ENCODE measurements around the gene ACTRT2. TPM values are rescaled to one million over a fixed set of nuclear protein-coding genes. Genes with fewer than 3 reads are reported as not detected.

Gene ACTRT2
- total RNA-seq, 2 experiments from 2014 or later, result not detected

- Mint-ChIP-seq H3K4me1 (no peaks in the 10 kb centered on the region), H3K9me3 (no peaks in the 10 kb centered on the region), H3K27me3 (peaks cover 9% of the 10 kb centered on the region), H3K27ac (no peak overlapping the region), H3K36me3 (no peaks in the 10 kb centered on the region), H3K4me3 (no peak overlapping the region)
- DNase-seq, result no peak
- POLR2A ChIA-PET, result no interaction called here
- ATAC-seq (ENCODE audit: low read depth), result no peak
Measured at GRCh38 chr1:3060601-3061551, 39.6 kb downstream of the ACTRT2 start.

- no peaks in the 10 kb centered on the region for H3K4me1 Mint-ChIP-seq
- no peak overlapping the region for H3K4me3 Mint-ChIP-seq
- no peaks in the 10 kb centered on the region for H3K36me3 Mint-ChIP-seq
- DNase-seq (no peak), ATAC-seq (ENCODE audit: low read depth) (no peak)
- POLR2A ChIA-PET, result no interaction called here
- H3K9me3 Mint-ChIP-seq, result no peaks in the 10 kb centered on the region
- H3K27me3 Mint-ChIP-seq, result peaks cover 6% of the 10 kb centered on the region
- H3K27ac Mint-ChIP-seq, result no peak overlapping the region
Measured at GRCh38 chr1:3061566-3061965, 40.3 kb downstream of the ACTRT2 start.

DNA sequence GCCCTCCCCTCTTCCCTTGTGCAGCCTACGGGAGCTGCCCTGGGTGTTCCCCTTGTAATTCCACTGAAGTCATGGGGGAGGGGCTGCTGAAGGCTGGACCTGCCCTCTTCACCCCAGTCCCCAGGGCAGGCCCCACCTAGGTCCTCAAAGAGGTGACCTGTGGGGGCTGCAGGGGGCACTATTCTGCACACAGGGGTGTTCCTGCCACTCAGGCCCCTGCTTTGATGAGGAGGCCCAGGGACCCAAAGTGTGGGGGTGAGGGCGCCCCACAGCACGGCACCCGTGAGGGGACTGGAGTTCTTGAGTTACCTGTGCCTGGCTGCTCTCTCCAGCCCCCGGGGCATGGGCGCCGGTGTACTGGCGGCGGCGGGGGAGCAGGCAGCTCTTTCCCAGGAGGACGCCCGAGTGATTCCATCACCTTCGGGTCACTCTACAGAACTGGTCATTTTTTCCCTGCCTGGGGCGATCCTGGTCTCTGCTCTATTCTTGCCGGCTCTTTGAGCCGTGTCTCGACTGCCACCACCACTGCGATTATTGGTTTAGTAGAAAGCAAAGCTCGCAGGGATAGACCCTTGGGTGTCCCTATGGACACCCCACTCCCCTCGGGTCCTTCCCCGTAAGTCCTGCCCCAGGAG is 40.8 kb downstream of the ACTRT2 start:
- peaks cover 7% of the 10 kb centered on the region for H3K27me3 Mint-ChIP-seq
- ATAC-seq (ENCODE audit: low read depth) (no peak), DNase-seq (no peak)
- H3K9me3 Mint-ChIP-seq, result no peaks in the 10 kb centered on the region
- no peaks in the 10 kb centered on the region for H3K4me1 Mint-ChIP-seq
- H3K27ac Mint-ChIP-seq, result no peak overlapping the region
- H3K4me3 Mint-ChIP-seq, result no peak overlapping the region
- no peaks in the 10 kb centered on the region for H3K36me3 Mint-ChIP-seq
- POLR2A ChIA-PET, result no interaction called here

GRCh38 chr1:3062616-3063378 is 41.5 kb downstream of the ACTRT2 start:
- POLR2A ChIA-PET, result no interaction called here
- Mint-ChIP-seq H3K4me1 (no peaks in the 10 kb centered on the region), H3K36me3 (no peaks in the 10 kb centered on the region), H3K27ac (no peak overlapping the region), H3K27me3 (peaks cover 12% of the 10 kb centered on the region), H3K9me3 (no peaks in the 10 kb centered on the region), H3K4me3 (no peak overlapping the region)
- DNase-seq (no peak), ATAC-seq (ENCODE audit: low read depth) (no peak)

- Mint-ChIP-seq H3K4me1 (no peaks in the 10 kb centered on the region), H3K36me3 (no peaks in the 10 kb centered on the region), H3K27me3 (peaks cover 12% of the 10 kb centered on the region), H3K4me3 (no peak overlapping the region), H3K27ac (no peak overlapping the region), H3K9me3 (no peaks in the 10 kb centered on the region)
- ATAC-seq (ENCODE audit: low read depth) (no peak), DNase-seq (peak; percentile 21)
- POLR2A ChIA-PET, result no interaction called here
Measured at GRCh38 chr1:3063379-3064295, 42.4 kb downstream of the ACTRT2 start.

- Mint-ChIP-seq H3K4me3 (no peak overlapping the region), H3K4me1 (peaks cover 2% of the 10 kb centered on the region), H3K27ac (no peak overlapping the region), H3K27me3 (peaks cover 17% of the 10 kb centered on the region), H3K36me3 (no peaks in the 10 kb centered on the region), H3K9me3 (no peaks in the 10 kb centered on the region)
- no peak for ATAC-seq (ENCODE audit: low read depth)
- POLR2A ChIA-PET, result no interaction called here
- no peak for DNase-seq
Measured at GRCh38 chr1:3064296-3064850, 43.1 kb downstream of the ACTRT2 start.

DNA sequence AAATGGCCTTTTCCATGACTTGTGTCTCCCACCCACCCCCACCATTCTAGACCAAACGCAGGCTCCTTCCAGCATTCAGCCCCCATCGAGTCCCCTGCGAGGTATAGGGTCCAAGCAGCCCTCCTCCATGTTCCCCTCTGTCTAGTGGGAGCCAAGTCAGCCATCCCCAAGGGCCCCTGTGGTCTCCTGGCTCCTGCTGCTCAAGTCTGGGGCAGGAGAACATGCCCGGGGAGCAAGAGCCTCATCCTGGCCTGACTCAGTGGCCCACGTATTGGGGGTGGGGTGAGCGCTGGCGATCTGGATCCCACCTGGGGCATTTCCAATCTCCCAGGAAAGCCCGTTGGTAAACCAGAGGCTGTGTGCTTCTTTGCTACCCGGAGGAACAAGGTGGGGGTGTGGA is 43.6 kb downstream of the ACTRT2 start:
- H3K27ac Mint-ChIP-seq, result no peak overlapping the region
- peaks cover 17% of the 10 kb centered on the region for H3K27me3 Mint-ChIP-seq
- no peak for ATAC-seq (ENCODE audit: low read depth)
- POLR2A ChIA-PET, result no interaction called here
- no peak for DNase-seq
- peaks cover 2% of the 10 kb centered on the region for H3K4me1 Mint-ChIP-seq
- H3K9me3 Mint-ChIP-seq, result no peaks in the 10 kb centered on the region
- H3K36me3 Mint-ChIP-seq, result no peaks in the 10 kb centered on the region
- no peak overlapping the region for H3K4me3 Mint-ChIP-seq

- H3K36me3 Mint-ChIP-seq, result no peaks in the 10 kb centered on the region
- H3K4me3 Mint-ChIP-seq, result no peak overlapping the region
- ATAC-seq (ENCODE audit: low read depth) (no peak), DNase-seq (peak; percentile 24)
- POLR2A ChIA-PET, result no interaction called here
- no peaks in the 10 kb centered on the region for H3K9me3 Mint-ChIP-seq
- peaks cover 2% of the 10 kb centered on the region for H3K4me1 Mint-ChIP-seq
- peaks cover 17% of the 10 kb centered on the region for H3K27me3 Mint-ChIP-seq
- H3K27ac Mint-ChIP-seq, result no peak overlapping the region
Measured at GRCh38 chr1:3065396-3065795, 44.1 kb downstream of the ACTRT2 start.

DNA sequence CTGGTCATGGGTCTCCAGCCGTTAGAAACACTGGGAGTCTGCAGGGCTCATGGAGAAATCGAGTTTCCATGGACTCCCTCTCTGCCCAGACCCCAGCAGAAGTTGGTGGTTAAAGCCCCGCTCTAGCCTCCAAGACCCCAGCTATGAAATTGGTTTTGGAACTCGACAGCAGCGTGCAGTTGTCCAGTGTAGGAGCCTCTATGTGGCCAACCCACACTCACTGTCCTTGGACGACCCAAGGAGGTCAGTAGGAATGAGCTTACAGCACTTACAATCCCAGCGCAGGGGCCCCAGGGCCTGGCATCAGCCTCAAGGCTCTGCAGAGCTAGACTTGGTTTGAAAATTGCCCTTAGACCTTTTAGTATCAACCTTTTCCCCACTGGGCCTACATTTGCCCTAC is 44.5 kb downstream of the ACTRT2 start:
- no peaks in the 10 kb centered on the region for H3K9me3 Mint-ChIP-seq
- peaks cover 2% of the 10 kb centered on the region for H3K4me1 Mint-ChIP-seq
- ATAC-seq (ENCODE audit: low read depth) (no peak), DNase-seq (peak; percentile 19)
- no peaks in the 10 kb centered on the region for H3K36me3 Mint-ChIP-seq
- H3K4me3 Mint-ChIP-seq, result no peak overlapping the region
- no peak overlapping the region for H3K27ac Mint-ChIP-seq
- peaks cover 17% of the 10 kb centered on the region for H3K27me3 Mint-ChIP-seq
- POLR2A ChIA-PET, result no interaction called here

DNA sequence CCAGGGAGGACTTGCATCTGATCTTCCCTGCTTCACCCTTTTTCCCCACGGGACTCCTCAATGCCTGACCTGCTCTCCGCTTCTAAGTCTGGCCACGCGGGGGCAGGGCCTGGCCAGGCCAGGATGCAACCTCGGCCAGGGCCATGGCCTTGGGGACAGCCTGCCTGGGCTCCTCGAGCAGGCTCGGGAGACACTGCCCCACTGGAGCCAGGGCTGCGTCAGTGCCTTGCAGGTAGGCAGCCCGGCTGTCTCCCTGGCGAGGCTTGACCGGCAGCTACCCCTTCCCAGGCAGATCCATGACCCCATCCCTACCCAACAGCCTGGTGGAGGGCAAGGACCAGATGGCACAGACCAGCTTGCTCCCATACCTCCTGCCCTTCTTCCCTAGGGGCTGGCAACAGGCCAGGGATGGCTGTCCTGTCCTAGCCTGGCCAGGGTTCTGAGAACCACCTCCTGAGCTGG is 45.0 kb downstream of the ACTRT2 start:
- H3K36me3 Mint-ChIP-seq, result no peaks in the 10 kb centered on the region
- H3K4me3 Mint-ChIP-seq, result no peak overlapping the region
- peaks cover 2% of the 10 kb centered on the region for H3K4me1 Mint-ChIP-seq
- POLR2A ChIA-PET, result no interaction called here
- no peaks in the 10 kb centered on the region for H3K9me3 Mint-ChIP-seq
- DNase-seq, result peak; percentile 24
- no peak overlapping the region for H3K27ac Mint-ChIP-seq
- H3K27me3 Mint-ChIP-seq, result peaks cover 18% of the 10 kb centered on the region
- no peak for ATAC-seq (ENCODE audit: low read depth)

GRCh38 chr1:3066826-3067225 is 45.6 kb downstream of the ACTRT2 start:
- POLR2A ChIA-PET, result no interaction called here

DNA sequence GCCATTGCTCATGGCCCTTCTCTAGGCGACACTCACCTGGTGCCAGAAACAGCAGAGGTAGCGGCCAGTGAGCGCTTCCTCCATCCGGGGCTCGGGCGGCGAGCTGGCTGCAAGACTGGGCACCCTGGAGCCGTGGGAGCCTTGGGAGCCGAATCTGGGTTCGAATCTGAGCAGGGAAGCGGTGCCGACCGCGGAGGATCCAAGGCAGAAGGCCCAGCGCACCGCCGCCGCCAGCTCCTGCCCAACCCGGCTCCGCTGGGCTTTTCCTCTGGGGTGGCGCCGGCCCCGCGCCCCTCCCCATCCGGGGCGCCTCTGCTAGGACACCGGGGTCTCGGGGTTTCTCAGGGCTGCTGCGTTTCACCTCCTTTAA is 46.0 kb downstream of the ACTRT2 start:
- POLR2A ChIA-PET, result no interaction called here
- H3K9me3 Mint-ChIP-seq, result no peaks in the 10 kb centered on the region
- H3K4me3 Mint-ChIP-seq, result no peak overlapping the region
- H3K27me3 Mint-ChIP-seq, result peaks cover 28% of the 10 kb centered on the region
- ATAC-seq (ENCODE audit: low read depth), result no peak
- peak; percentile 17 for DNase-seq
- peaks cover 2% of the 10 kb centered on the region for H3K4me1 Mint-ChIP-seq
- H3K36me3 Mint-ChIP-seq, result no peaks in the 10 kb centered on the region
- H3K27ac Mint-ChIP-seq, result no peak overlapping the region

More at GRCh38 chr1:3066826-3067225, 45.6 kb downstream of the ACTRT2 start:
- peak; percentile 22 for DNase-seq
- ATAC-seq (ENCODE audit: low read depth), result no peak
- Mint-ChIP-seq H3K27ac (no peak overlapping the region), H3K9me3 (no peaks in the 10 kb centered on the region), H3K4me3 (no peak overlapping the region), H3K4me1 (peaks cover 2% of the 10 kb centered on the region), H3K27me3 (peaks cover 23% of the 10 kb centered on the region), H3K36me3 (no peaks in the 10 kb centered on the region)
